AG04449 (cell line): ENCODE results near the gene BEST2.
A peak's percentile ranks its signal among the peaks of the same experiment; 100 is the strongest.

Experiments
- CTCF ChIA-PET: fragments of 350-600 bp; formaldehyde crosslinking; extraction: SDS; loops from one replicate; lab custom pipeline; 2021; ENCODE audit warnings: antibody characterized with exemption; lab: Yijun Ruan, JAX
- POLR2A ChIA-PET: fragments of 400-600, 350-600 bp; formaldehyde crosslinking; extraction: SDS; loops from one replicate; lab custom pipeline; 2020; ENCODE audit warnings: antibody characterized with exemption, inconsistent platforms; lab: Yijun Ruan, JAX
- DNase-seq: peaks from one replicate; pipeline ENCODE4 v3.0.0-alpha.2; 2010; ENCODE audit warnings: low read depth, low spot score
- H3K4me3 ChIP-seq: 2 replicates; pipeline ENCODE4 v1.5.1; 2011; ENCODE audit warnings: low read depth, mild to moderate bottlenecking, control low read depth, low read length
- TF ChIP-seq, protein P1 (sequence below): IDR thresholded peaks from one replicate; pipeline ENCODE4 v1.5.1; 2011; ENCODE audit warnings: mild to moderate bottlenecking, moderate library complexity, low read length, control low read depth, inconsistent platforms; ENCODE audit not compliant: insufficient read depth; ENCODE audit errors: missing control alignments

BEST2 gene

DNA sequence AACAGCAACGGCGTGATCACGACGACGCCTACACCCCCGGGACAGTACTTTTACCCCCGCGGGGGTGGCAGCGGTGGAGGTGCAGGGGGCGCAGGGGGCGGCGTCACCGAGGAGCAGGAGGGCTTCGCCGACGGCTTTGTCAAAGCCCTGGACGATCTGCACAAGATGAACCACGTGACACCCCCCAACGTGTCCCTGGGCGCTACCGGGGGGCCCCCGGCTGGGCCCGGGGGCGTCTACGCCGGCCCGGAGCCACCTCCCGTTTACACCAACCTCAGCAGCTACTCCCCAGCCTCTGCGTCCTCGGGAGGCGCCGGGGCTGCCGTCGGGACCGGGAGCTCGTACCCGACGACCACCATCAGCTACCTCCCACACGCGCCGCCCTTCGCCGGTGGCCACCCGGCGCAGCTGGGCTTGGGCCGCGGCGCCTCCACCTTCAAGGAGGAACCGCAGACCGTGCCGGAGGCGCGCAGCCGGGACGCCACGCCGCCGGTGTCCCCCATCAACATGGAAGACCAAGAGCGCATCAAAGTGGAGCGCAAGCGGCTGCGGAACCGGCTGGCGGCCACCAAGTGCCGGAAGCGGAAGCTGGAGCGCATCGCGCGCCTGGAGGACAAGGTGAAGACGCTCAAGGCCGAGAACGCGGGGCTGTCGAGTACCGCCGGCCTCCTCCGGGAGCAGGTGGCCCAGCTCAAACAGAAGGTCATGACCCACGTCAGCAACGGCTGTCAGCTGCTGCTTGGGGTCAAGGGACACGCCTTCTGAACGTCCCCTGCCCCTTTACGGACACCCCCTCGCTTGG is 40.7 kb downstream of the BEST2 start:
- POLR2A ChIA-PET: interaction anchor here (0.6 to 4.4 kb wide), 27 partner anchors 9 to 364 kb away, joined by 3 to 158 read pairs (median 4); partner anchors contain the start of genes FBXW9, GET3, RAD23A and RNASEH2A
- H3K4me3 ChIP-seq: peak overlapping the region; percentile 99
- CTCF ChIA-PET: interaction anchor here (0.7 to 18.0 kb wide), 5 partner anchors 10 to 58 kb away, joined by 4 to 1565 read pairs (median 7); partner anchors contain the start of genes BEST2, HOOK2 and TRIR
- no peak for DNase-seq
- TF ChIP-seq, protein P1, sequence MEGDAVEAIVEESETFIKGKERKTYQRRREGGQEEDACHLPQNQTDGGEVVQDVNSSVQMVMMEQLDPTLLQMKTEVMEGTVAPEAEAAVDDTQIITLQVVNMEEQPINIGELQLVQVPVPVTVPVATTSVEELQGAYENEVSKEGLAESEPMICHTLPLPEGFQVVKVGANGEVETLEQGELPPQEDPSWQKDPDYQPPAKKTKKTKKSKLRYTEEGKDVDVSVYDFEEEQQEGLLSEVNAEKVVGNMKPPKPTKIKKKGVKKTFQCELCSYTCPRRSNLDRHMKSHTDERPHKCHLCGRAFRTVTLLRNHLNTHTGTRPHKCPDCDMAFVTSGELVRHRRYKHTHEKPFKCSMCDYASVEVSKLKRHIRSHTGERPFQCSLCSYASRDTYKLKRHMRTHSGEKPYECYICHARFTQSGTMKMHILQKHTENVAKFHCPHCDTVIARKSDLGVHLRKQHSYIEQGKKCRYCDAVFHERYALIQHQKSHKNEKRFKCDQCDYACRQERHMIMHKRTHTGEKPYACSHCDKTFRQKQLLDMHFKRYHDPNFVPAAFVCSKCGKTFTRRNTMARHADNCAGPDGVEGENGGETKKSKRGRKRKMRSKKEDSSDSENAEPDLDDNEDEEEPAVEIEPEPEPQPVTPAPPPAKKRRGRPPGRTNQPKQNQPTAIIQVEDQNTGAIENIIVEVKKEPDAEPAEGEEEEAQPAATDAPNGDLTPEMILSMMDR: no peak

DNA sequence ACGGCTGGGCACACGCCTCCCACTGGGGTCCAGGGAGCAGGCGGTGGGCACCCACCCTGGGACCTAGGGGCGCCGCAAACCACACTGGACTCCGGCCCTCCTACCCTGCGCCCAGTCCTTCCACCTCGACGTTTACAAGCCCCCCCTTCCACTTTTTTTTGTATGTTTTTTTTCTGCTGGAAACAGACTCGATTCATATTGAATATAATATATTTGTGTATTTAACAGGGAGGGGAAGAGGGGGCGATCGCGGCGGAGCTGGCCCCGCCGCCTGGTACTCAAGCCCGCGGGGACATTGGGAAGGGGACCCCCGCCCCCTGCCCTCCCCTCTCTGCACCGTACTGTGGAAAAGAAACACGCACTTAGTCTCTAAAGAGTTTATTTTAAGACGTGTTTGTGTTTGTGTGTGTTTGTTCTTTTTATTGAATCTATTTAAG is 41.3 kb downstream of the BEST2 start:
- CTCF ChIA-PET: interaction anchor here (0.7 to 18.0 kb wide), 4 partner anchors 11 to 55 kb away, joined by 4 to 1565 read pairs (median 12); partner anchors contain the start of genes BEST2 and HOOK2
- peak overlapping the region; percentile 99 for H3K4me3 ChIP-seq
- TF ChIP-seq, protein P1: no peak
- POLR2A ChIA-PET: interaction anchor here (0.8 to 4.4 kb wide), 11 partner anchors 10 to 96 kb away, joined by 3 to 158 read pairs (median 17); partner anchors contain the start of genes FBXW9, TNPO2 and TRIR
- no peak for DNase-seq

DNA sequence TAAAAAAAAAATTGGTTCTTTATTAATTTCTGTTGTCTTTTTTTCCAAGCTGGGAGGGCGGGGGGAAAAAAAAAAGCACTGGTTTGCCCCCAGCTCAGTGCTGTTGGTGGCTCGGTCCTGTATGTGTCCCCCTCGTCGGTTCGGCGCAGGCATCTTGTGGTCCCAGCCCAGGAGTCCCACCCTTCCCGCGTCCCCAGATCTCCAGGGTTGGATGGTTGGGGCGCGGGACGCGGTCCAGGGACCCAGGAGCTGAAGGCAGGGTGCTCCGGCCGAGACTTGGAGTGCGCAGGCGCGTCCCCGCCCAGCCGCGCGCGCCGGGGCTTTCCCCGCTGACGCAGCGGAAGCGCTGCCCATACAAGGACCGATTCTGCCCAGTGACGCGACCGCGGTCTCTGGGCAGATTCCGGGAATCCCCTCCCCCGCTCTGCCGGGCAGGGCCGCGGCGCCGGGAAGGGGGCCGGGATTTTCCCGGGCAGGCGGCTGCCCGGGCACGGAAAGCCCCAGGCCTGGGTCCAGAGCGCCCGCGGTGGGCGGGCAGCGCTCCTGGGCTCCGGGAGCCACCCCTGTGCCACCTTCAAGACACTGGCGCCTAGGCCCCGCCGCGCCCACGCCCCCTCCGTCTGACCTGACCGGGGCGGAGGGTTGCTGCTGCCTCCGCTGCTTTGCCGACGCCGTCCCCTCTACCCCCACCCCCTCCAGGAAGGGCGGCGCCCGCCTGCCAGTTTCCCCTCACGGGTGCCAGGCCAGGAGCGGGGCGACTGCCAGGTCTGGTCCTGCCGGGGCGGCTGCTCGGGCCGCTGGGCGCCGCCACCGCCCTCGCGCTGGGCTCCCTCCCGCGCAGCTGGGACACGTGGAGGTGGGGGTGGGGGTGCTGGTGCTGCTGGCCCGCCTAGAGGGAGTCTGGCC is 42.0 kb downstream of the BEST2 start:
- peak overlapping the region; percentile 99 for H3K4me3 ChIP-seq
- TF ChIP-seq, protein P1: no peak
- ChIA-PET POLR2A (interaction anchor here (0.6 to 4.4 kb wide), 11 partner anchors 10 to 97 kb away, joined by 3 to 158 read pairs (median 17); partner anchors contain the start of genes FBXW9, TNPO2 and TRIR), CTCF (interaction anchor here (1.1 to 18.0 kb wide), 4 partner anchors 28 to 76 kb away, joined by 4 to 1565 read pairs (median 29); partner anchors contain the start of genes BEST2 and HOOK2)
- DNase-seq: no peak

DNA sequence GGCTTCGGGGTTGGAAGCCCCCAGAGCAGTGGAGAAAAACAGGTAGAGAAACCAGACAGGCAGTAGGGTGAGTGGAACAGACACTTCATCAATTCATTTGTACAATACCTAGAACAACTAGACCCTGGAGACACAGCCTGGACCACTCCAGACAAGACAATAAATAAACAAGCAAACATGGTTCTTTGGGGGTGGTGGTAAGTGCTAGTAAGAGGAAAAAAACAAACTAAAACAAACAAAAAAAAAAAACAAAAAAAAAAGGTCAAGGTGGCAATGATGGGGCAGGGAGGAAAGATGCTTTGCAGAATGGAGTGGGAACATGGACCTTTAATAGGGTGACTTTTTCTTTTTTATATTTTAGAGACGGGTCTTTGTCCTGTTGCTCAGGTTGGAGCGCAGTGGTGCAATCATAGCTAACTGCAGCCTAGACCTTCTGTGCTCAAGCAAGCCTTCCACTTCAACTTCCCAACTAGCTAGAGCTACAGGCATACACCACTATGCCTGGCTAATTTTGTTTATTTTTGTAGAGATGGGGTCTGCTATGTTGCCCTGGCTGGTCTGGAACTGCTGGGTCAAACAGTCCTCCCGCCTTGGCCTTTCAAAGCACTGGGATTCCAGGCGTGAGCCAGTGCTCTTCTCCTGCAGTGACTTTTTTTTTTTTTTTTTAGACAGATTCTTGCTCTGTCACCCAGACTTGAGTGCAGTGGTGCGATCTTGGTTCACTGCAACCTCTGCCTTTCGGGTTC is 42.8 kb downstream of the BEST2 start:
- CTCF ChIA-PET: interaction anchor here (1.1 to 18.0 kb wide), 6 partner anchors 29 to 235 kb away, joined by 3 to 1565 read pairs (median 32); partner anchors contain the start of genes BEST2, HOOK2 and TNPO2
- POLR2A ChIA-PET: interaction anchor here (0.6 to 4.4 kb wide), 7 partner anchors 9 to 72 kb away, joined by 3 to 96 read pairs (median 15); partner anchors contain the start of gene TNPO2
- DNase-seq: no peak
- TF ChIP-seq, protein P1: no peak
- H3K4me3 ChIP-seq: peak overlapping the region; percentile 99

DNA sequence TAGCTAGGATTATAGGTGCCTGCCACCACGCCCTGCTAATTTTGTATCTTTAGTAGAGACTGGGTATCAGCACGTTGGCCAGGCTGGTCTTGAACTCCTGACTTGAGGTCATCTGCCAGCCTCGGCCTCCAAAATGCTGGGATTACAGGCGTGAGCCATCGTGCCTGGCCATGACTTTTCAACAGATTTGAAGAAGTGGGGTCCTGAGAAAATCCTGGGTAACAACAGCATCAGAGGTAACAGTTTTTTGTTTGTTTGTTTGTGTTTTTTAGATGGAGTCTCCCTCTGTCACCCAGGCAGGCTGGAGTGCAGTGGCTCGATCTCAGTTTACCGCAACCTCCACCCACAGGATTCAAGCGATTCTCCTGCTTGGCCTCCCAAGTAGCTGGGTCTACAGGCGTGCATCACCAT is 43.4 kb downstream of the BEST2 start:
- ChIA-PET POLR2A (interaction anchor here (1.3 to 4.1 kb wide), 4 partner anchors 12 to 138 kb away, joined by 4 to 96 read pairs (median 13); no protein-coding TSS in a partner anchor), CTCF (interaction anchor here (0.6 to 18.0 kb wide), 12 partner anchors 11 to 861 kb away, joined by 3 to 1565 read pairs (median 14); partner anchors contain the start of genes BEST2, GET3, HOOK2 and RNASEH2A)
- no peak overlapping the region for H3K4me3 ChIP-seq
- DNase-seq: no peak
- TF ChIP-seq, protein P1: no peak
